Loucy (cell line): Measurements from ENCODE around the gene HEATR5B.

Experiments used
- CTCF ChIP-seq: fragments of 200-600 bp; sonication (generic); conservative IDR thresholded peaks from 2 replicates; pipeline ENCODE4 v1.5.1; 2014; ENCODE audit warnings: mild to moderate bottlenecking, antibody characterized with exemption, low read length
- EZH2phosphoT487 ChIP-seq: fragments of 200-600 bp; IDR thresholded peaks from 2 replicates; pipeline ENCODE4 v1.6.1; 2018; ENCODE audit warnings: antibody characterized with exemption, mild to moderate bottlenecking, moderate library complexity, borderline replicate concordance

- no peak for TF ChIP-seq CTCF
- no peak for TF ChIP-seq EZH2phosphoT487
Measured at GRCh38 chr2:37100054-37100453, 15.9 kb upstream of the HEATR5B start.
